HG02970 (cell line): ENCODE results near the gene HOXC9.

Source experiments
- ATAC-seq: cut with Tn5 transposase; IDR thresholded peaks from one replicate; pipeline ENCODE4 v1.9.1; 2021; ENCODE audit warnings: mild to moderate bottlenecking, moderate library complexity, moderate number of reproducible peaks; ENCODE audit not compliant: unreplicated experiment, low FRiP score

HOXC9 gene

DNA sequence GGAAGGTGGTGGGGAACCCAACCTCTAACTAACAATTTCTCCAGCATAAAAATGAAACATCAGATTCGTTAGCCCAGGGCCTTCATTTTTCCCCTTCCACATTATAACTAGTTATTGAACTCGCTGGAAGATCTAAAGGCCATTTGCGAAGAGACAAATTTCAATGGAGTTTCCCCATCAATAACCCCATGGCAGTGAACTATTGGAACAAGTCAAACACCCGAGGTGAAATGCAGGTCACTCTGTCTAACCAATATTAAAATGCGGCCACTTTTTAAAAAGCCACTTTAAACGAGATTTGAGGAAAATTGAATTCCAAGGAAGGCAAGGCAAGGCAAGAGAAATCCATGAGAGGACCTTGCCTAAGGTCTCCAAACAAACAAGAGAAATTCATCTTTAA, 49.1 kb downstream of the HOXC9 start:
- ATAC-seq, result no peak

DNA sequence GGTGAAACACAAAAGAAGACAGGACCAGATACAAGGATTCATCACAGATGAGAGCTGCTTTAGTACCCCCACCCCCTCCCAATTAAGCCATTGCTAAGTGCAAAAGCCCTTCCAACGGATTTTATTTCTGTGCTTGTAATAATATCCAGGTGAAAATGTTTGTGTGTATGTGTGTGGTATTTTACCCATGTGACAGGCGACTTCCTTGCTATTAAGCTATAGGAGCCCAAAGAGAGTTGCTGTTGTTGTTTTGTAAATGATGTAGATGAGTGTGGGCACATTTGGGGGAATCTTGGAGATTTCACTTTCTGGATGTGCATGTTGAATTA, 50.5 kb downstream of the HOXC9 start:
- no peak for ATAC-seq

DNA sequence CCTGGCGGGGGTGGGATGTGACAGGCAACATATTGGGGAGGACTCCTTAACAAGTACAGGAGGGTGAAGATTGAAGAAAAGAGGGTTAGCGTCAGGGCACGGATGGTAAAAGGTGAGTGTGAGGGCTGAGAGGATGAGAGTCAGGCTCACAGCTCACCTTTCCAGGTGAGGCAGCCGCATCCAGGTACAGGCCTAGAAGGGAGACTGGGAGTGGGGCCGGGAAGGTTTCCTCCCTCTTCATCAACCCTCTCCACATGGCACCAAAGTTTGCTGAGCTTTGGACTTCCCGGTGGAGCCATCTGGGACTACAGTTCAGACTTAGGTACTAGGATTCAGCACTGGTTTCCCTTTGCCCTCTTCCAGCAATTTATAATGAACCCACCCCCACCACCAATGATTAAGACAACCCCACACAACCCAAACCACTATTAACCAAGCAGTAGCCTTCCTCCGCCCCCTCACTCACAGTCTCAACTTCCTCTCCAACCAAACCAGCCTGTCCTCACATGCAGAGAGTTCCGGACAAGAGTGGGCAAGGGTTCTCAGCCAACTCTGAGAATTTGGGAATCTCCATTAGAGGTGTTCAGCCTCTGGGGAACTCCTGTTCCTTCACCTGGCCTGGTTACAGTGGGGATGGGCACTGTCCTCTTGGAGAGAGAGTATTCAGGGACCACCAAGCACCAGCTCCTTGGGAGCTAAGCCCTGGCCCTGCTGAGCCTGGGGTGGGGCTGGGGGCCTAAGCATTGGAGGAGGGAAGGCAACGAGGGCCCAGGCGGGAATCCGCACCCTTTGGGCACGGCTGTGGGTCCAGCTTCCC, 51.3 kb downstream of the HOXC9 start:
- no peak for ATAC-seq

DNA sequence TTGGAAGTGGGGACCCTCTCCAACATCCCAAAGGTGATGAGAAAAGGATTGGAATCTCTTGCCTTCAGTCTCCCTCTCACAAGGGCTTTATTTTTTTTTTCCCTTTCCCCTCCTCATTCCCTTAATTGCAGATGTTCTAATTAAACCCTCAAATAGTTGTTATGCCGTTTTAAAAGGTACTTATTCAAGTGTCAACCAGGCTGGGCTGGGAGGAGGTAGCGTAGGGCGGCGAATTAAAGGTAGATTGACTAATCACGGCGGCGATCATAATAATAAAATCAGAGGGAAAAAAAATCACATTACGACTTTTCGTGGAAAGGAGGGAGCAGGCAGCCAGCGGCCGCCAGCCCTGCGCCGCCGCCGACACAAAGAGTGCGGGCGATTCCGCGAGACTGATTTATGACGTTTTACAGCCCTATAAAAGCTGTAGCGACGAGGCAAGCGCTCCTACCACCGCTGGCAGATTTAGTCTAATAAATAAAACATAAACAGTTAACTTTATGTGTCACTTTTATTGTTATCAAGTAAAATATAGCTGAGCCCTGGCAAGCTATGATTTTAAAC, 52.0 kb downstream of the HOXC9 start:
- no peak for ATAC-seq

DNA sequence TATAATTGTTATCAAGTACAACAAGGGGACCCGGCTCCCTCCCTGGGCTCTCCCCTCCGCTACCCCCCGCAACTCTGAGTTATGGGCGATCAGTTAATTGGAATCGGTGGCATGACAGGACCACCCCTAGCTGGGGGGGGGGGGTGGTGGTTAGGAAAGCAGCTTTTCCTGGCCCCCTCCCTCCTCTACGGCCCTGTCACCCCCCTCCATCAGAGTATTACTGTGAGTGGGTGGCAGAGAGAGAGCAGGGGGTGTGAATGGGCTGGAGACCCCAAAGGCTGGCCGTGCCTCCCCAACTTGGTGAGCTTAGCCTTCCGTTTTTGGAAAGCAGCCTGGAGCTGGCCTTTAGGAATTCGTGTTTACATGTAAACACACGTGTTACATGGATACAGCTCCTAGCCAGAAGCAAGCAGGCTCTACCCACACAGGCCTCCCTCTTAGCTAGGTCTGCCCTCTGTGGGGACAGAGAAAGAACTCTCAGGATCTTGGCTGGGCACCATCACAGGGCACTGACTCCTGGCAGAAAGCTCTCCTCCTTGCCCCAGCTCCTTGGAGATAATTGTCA, 52.6 kb downstream of the HOXC9 start:
- no peak for ATAC-seq
